ENCODE results near the gene CEP55. TPM values are rescaled to one million over a fixed set of nuclear protein-coding genes. Genes with fewer than 3 reads are reported as not detected.
"Not testable (repeated sequence)": the region's sequence is repeated elsewhere in the genome, so short reads cannot be mapped to it uniquely, and the experiment has no call there.

Gene CEP55
- total RNA-seq, 2 experiments from 2014 or later, result 88.0 to 91.3 TPM

GRCh38 chr10:93514521-93514920 lies 18.1 kb downstream of the CEP55 start:
- DNase-seq, result no peak
- Mint-ChIP-seq H3K4me3 (no peak overlapping the region), H3K36me3 (peaks cover 47% of the 10 kb centered on the region), H3K27ac (no peak overlapping the region), H3K27me3 (no peaks in the 10 kb centered on the region), H3K4me1 (ENCODE audit: low read depth) (peaks cover 14% of the 10 kb centered on the region), H3K9me3 (no peaks in the 10 kb centered on the region)
- intact Hi-C loops (cut with micrococcal nuclease), result no loop called here
- POLR2A ChIA-PET, result no interaction called here
- CTCF ChIA-PET, result interaction anchor here (1.5 to 8.8 kb wide), 2 partner anchors 137 to 156 kb away, joined by 5 to 193 read pairs; no protein-coding TSS in a partner anchor

GRCh38 chr10:93515071-93516005 lies 18.9 kb downstream of the CEP55 start:
- Mint-ChIP-seq H3K4me3 (no peak overlapping the region), H3K4me1 (ENCODE audit: low read depth) (peaks cover 7% of the 10 kb centered on the region), H3K9me3 (no peaks in the 10 kb centered on the region), H3K36me3 (peaks cover 50% of the 10 kb centered on the region), H3K27me3 (no peaks in the 10 kb centered on the region), H3K27ac (no peak overlapping the region)
- DNase-seq, result no peak
- intact Hi-C loops (cut with micrococcal nuclease), result no loop called here
- CTCF ChIA-PET, result interaction anchor here (1.2 kb wide), 1 partner anchor 435 kb away, joined by 3 read pairs; no protein-coding TSS in a partner anchor
- POLR2A ChIA-PET, result interaction anchor here (0.6 kb wide), 1 partner anchor 394 kb away, joined by 4 read pairs; no protein-coding TSS in a partner anchor

- intact Hi-C loops (cut with micrococcal nuclease), result no loop called here
- POLR2A ChIA-PET, result interaction anchor here (0.6 kb wide), 1 partner anchor 394 kb away, joined by 4 read pairs; no protein-coding TSS in a partner anchor
- DNase-seq, result no peak
- H3K36me3 Mint-ChIP-seq, result peaks cover 49% of the 10 kb centered on the region
- no peak overlapping the region for H3K4me3 Mint-ChIP-seq
- no peak overlapping the region for H3K27ac Mint-ChIP-seq
- H3K9me3 Mint-ChIP-seq, result no peaks in the 10 kb centered on the region
- H3K27me3 Mint-ChIP-seq, result no peaks in the 10 kb centered on the region
- H3K4me1 Mint-ChIP-seq (ENCODE audit: low read depth), result peaks cover 3% of the 10 kb centered on the region
- CTCF ChIA-PET, result interaction anchor here (1.2 kb wide), 1 partner anchor 436 kb away, joined by 3 read pairs; no protein-coding TSS in a partner anchor
Observed at GRCh38 chr10:93516006-93516380, 19.6 kb downstream of the CEP55 start.

- Mint-ChIP-seq H3K36me3 (peaks cover 60% of the 10 kb centered on the region), H3K9me3 (no peaks in the 10 kb centered on the region), H3K27me3 (no peaks in the 10 kb centered on the region), H3K4me3 (no peak overlapping the region), H3K27ac (no peak overlapping the region), H3K4me1 (ENCODE audit: low read depth) (no peaks in the 10 kb centered on the region)
- intact Hi-C loops (cut with micrococcal nuclease), result no loop called here
- ChIA-PET CTCF (interaction anchor here (1.1 kb wide), 1 partner anchor 143 kb away, joined by 5 read pairs; no protein-coding TSS in a partner anchor), POLR2A (interaction anchor here (0.6 kb wide), 1 partner anchor 164 kb away, joined by 3 read pairs; no protein-coding TSS in a partner anchor)
- DNase-seq, result no peak
Observed at GRCh38 chr10:93518531-93518930, 22.1 kb downstream of the CEP55 start.

GRCh38 chr10:93535293-93535692 lies 38.9 kb downstream of the CEP55 start:
- CTCF ChIA-PET, result interaction anchor here (1.3 to 1.5 kb wide), 2 partner anchors 20 to 38 kb away, joined by 3 read pairs; no protein-coding TSS in a partner anchor
- H3K4me3 Mint-ChIP-seq, result no peak overlapping the region
- POLR2A ChIA-PET, result no interaction called here

GRCh38 chr10:93540871-93541270 lies 44.5 kb downstream of the CEP55 start:
- H3K4me1 Mint-ChIP-seq (ENCODE audit: low read depth); intact Hi-C loops (cut with micrococcal nuclease); H3K36me3 Mint-ChIP-seq; H3K27ac Mint-ChIP-seq; POLR2A ChIA-PET; H3K4me3 Mint-ChIP-seq; CTCF ChIA-PET; DNase-seq; H3K9me3 Mint-ChIP-seq: not testable (repeated sequence)
- peaks cover 13% of the 10 kb centered on the region for H3K27me3 Mint-ChIP-seq

More at GRCh38 chr10:93535293-93535692, 38.9 kb downstream of the CEP55 start:
- DNase-seq, result no peak
- H3K4me1 Mint-ChIP-seq (ENCODE audit: low read depth), result no peaks in the 10 kb centered on the region
- H3K27me3 Mint-ChIP-seq, result peaks cover 16% of the 10 kb centered on the region
- H3K9me3 Mint-ChIP-seq, result no peaks in the 10 kb centered on the region
- intact Hi-C loops (cut with micrococcal nuclease), result no loop called here
- no peak overlapping the region for H3K27ac Mint-ChIP-seq
- H3K36me3 Mint-ChIP-seq, result peaks cover 2% of the 10 kb centered on the region

- H3K9me3 Mint-ChIP-seq, result no peaks in the 10 kb centered on the region
- intact Hi-C loops (cut with micrococcal nuclease), result no loop called here
- peak; percentile 46 for DNase-seq
- CTCF ChIA-PET, result interaction anchor here (0.6 to 1.3 kb wide), 7 partner anchors 8 to 381 kb away, joined by 3 to 5 read pairs (median 3); partner anchors contain the start of gene FRA10AC1
- H3K27me3 Mint-ChIP-seq, result peaks cover 10% of the 10 kb centered on the region
- no peak overlapping the region for H3K4me3 Mint-ChIP-seq
- POLR2A ChIA-PET, result no interaction called here
- H3K36me3 Mint-ChIP-seq, result no peaks in the 10 kb centered on the region
- H3K4me1 Mint-ChIP-seq (ENCODE audit: low read depth), result peaks cover 2% of the 10 kb centered on the region
- no peak overlapping the region for H3K27ac Mint-ChIP-seq
Observed at GRCh38 chr10:93541402-93542357, 45.3 kb downstream of the CEP55 start.

GRCh38 chr10:93542358-93542791 lies 46.0 kb downstream of the CEP55 start:
- H3K27me3 Mint-ChIP-seq, result peaks cover 10% of the 10 kb centered on the region
- no peak for DNase-seq
- ChIA-PET POLR2A (no interaction called here), CTCF (interaction anchor here (0.8 to 1.4 kb wide), 8 partner anchors 8 to 380 kb away, joined by 3 to 5 read pairs (median 3); partner anchors contain the start of gene FRA10AC1)
- intact Hi-C loops (cut with micrococcal nuclease), result no loop called here
- H3K9me3 Mint-ChIP-seq, result no peaks in the 10 kb centered on the region
- peaks cover 2% of the 10 kb centered on the region for H3K4me1 Mint-ChIP-seq (ENCODE audit: low read depth)
- H3K27ac Mint-ChIP-seq, result no peak overlapping the region
- H3K4me3 Mint-ChIP-seq, result no peak overlapping the region
- H3K36me3 Mint-ChIP-seq, result no peaks in the 10 kb centered on the region

- DNase-seq; H3K36me3 Mint-ChIP-seq; H3K9me3 Mint-ChIP-seq; intact Hi-C loops (cut with micrococcal nuclease); CTCF ChIA-PET; H3K27me3 Mint-ChIP-seq; H3K4me3 Mint-ChIP-seq; H3K4me1 Mint-ChIP-seq (ENCODE audit: low read depth); POLR2A ChIA-PET; H3K27ac Mint-ChIP-seq: not testable (repeated sequence)
Observed at GRCh38 chr10:93546995-93547394, 50.6 kb downstream of the CEP55 start.

GRCh38 chr10:93547522-93547921 lies 51.1 kb downstream of the CEP55 start:
- Mint-ChIP-seq H3K27ac (no peak overlapping the region), H3K27me3 (peaks cover 3% of the 10 kb centered on the region), H3K36me3 (no peaks in the 10 kb centered on the region), H3K4me3 (no peak overlapping the region), H3K4me1 (ENCODE audit: low read depth) (peaks cover under 1% of the 10 kb centered on the region), H3K9me3 (no peaks in the 10 kb centered on the region)
- CTCF ChIA-PET, result no interaction called here
- intact Hi-C loops (cut with micrococcal nuclease), result no loop called here
- DNase-seq, result no peak
- POLR2A ChIA-PET, result no interaction called here

- no peak for DNase-seq
- Mint-ChIP-seq H3K27me3 (peaks cover 3% of the 10 kb centered on the region), H3K4me1 (ENCODE audit: low read depth) (no peaks in the 10 kb centered on the region), H3K36me3 (no peaks in the 10 kb centered on the region), H3K27ac (no peak overlapping the region), H3K4me3 (no peak overlapping the region), H3K9me3 (no peaks in the 10 kb centered on the region)
- CTCF ChIA-PET, result no interaction called here
- POLR2A ChIA-PET, result no interaction called here
- intact Hi-C loops (cut with micrococcal nuclease), result no loop called here
Observed at GRCh38 chr10:93548376-93549071, 52.1 kb downstream of the CEP55 start.

Measured in activated CD4-positive, alpha-beta memory T cell treated with anti-CD3 and anti-CD28 coated beads for 36 hours (primary cell).